Activated T-cell treated with anti-CD3 and anti-CD28 coated beads, Interleukin-2, amount 50 U/mL, for 48 hours (primary cell): ENCODE results near the gene LRRN3.

Experiments used
- DNase-seq, 2 experiments: peaks; one replicate each; pipeline ENCODE4 v3.0.0-alpha.2; 2020

Gene LRRN3

GRCh38 chr7:111108000-111108399 is 17.1 kb downstream of the LRRN3 start:
- DNase-seq: no peak

- no peak for DNase-seq
These were observed 17.6 kb downstream of the LRRN3 start for GRCh38 chr7:111108496-111108895.

DNA sequence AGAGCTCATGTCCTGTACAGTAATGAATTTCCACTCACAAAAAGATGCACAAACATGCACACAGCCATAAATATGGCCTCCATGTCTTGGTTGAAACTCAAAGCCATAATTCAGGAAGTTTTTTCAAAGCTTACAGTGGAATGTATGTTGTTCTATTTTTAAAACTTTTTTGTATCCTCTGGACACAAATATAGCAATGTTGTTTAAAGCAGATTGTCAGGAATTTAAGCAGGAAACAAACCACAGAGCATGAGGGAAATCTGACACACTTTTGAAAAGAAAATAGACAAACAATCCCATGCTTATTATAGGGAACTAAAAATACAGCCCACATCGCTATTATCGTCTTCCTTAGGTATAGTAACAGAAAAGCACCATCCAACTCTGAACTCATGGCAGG is 21.5 kb downstream of the LRRN3 start:
- DNase-seq: no peak

DNA sequence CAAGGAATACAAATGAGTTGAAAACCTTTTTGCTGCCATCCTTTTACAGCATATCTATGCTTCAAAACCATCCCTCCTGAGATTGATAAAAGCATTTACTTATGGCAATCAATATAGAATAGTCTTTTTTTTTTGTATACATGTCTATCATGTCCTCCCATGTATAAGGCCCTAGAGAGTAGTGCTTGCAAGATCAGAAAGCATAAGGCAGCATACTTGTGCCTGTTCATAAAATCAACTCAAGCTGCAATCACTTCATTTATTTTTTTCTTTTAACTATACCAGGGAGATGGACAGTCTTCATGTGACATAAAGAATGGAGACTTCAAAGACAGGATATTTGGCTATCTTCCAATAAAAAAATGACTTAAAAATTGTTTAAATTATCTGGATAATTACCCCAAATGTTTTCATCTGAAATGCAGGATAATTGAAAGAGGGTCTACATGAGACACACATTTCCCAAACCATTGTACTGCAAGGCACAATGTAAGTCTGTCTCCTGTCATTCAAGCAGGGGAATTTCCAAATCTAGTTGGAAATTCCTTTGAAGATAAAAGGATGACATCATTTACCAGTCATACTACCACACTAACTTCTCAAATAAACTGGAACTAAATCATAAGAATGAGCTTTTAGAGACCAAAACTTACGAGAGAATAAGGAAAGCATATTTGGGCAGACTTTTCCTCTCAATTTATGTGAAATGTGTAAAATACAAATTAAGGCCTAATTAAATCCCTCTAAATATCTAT is 22.5 kb downstream of the LRRN3 start:
- no peak for DNase-seq

DNA sequence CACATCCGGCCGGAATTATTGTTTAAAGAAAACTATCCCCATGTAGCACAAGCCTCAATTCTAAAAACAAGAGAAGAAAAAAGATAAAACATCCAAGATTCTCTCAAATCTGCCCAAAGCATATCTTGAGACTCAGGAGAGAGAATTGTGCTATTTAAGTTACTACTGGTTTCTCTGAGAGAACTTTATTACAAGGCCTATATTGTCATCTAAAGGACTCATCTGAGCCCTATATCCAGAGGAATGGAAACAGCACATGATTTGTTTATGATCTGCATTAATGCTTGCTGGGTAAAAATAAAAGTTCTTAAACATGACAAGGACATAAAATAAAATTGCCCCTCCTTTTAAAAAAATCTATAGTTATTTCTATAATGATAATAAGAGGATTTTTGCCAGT is 25.0 kb downstream of the LRRN3 start:
- no peak for DNase-seq

DNA sequence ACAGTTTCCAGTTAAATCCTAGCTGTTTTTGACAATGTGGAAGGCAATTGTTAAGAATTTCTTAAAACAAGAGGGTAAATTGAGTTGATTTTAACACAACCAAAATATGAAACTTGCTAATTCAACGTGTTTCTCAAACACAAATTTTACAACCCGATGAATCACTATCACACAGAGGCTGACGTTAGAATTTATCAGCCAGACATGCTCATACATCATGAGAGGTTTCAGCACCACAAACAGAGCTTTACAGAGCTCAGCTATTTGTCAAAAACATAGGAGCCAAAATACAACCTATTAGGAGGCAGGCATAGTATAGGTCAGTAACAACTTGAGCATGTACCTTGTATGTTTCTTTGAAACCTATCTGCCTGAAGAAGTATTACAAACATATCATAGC is 36.1 kb downstream of the LRRN3 start:
- DNase-seq: no peak

- no peak for DNase-seq
These were observed 38.5 kb downstream of the LRRN3 start for GRCh38 chr7:111129435-111129834.

GRCh38 chr7:111132833-111133232 is 41.9 kb downstream of the LRRN3 start:
- DNase-seq: no peak

GRCh38 chr7:111137296-111138192 is 46.6 kb downstream of the LRRN3 start:
- peak; percentile 67 to 69 for DNase-seq

DNA sequence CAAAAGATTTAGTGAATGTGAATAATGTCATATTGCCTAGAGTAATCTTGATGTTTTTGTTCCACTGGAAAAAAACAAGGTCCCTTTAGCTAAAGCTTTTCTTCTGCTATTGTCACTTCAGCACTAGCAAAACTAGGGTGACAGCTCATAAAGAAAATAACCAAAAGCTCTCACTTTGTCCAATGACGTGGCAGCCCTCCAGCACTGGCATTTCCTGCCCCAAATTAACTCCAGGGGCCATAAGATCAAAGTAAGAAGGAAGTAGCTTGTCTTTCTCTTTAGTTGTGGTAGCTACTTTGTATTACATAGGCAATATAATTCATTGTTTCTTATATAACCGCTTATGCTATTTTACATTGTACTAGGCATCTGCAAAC is 47.3 kb downstream of the LRRN3 start:
- peak; percentile 70 to 74 for DNase-seq

GRCh38 chr7:111138586-111138985 is 47.7 kb downstream of the LRRN3 start:
- no peak for DNase-seq

DNA sequence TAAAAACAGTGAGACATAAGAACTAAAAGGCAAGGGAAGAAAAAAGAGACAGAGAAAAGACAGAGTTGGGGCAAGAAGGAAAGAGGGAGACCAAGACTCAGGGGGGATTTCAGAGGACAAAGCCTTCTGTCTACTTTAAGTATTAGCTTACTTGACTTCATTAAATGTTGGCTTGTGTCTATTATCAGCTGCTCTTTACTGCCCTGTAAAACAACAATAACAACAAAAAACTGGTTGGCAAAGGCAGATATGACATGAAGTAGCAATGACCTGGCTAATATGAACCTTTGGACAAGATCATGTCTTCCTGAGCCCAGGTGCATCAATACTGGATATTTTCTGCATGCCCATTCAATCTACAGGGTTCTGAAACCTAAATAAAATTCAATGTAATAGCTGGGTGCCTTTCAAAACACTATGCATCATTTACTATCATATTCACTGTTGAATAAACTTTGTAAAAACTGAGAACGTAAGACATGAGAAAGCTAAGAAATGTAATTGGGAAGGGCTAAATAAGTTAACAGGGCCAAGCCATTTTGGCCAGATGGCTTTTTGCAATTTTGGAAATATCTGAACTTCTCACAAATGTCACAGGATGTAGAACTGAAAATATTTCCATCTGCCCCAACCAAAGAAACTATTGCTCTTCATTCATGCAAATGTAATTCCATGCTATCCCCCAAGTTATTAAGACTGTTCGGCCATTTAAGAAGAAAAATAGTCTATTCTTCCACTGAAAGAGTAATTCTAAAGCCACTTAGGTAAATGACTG is 49.4 kb downstream of the LRRN3 start:
- no peak for DNase-seq

- no peak for DNase-seq
These were observed 54.5 kb downstream of the LRRN3 start for GRCh38 chr7:111145472-111145871.

- no peak for DNase-seq
These were observed 55.2 kb downstream of the LRRN3 start for GRCh38 chr7:111146136-111146535.

DNA sequence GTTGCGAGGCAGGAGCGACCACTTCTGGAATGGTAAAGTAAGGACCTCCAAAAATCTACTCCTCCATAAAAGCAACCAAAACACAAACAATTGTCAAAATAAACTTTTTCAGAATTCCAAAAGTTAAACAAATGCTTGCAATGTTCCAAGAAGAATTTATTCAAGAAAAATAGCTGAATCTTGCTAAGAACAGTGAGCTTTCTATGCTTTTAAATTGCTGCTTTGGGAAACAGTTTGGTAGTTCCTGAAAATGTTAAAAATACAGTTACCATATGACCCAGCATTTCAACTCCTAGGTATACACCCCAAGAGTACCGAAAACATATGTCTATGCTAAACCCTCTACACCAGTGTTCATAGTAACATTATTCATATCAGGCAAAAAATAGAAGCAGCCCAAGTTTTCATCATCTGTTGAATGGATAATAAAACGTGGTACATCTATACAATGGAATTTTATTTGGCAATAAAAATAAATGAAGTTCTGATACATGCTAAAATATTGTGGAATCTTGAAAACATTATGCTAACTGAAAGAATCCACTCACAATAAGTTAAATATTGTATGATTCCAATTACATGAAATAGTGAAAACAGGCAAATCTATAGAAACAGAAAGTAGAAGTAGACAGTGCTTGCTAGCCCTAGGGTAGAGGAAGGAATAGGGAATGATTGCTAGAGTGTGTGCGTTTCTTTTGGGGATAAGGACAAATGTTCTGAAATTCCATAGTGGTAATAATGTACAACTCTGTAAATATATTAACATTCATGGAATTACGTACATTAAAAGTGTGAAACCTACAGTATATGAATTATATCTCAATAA is 57.0 kb downstream of the LRRN3 start:
- DNase-seq: no peak

DNA sequence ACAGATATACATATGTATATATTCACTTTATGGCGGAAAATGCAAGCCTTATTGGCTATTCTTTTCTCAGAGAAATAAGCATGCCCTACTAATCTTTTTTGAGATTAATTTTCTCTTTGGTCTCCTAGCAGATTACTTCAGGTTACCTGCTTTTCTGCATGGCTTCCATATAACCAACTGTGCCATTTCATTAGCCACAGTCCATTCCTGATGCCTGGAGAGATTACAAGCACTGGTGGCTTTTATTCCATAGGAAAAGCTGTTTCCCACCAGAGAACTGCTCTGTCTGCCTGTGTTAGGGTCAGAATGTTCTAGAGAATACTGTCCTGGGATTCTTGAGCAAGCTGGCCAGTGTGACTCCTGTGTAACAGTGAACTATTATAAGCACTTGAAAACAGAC is 59.8 kb downstream of the LRRN3 start:
- DNase-seq: no peak

DNA sequence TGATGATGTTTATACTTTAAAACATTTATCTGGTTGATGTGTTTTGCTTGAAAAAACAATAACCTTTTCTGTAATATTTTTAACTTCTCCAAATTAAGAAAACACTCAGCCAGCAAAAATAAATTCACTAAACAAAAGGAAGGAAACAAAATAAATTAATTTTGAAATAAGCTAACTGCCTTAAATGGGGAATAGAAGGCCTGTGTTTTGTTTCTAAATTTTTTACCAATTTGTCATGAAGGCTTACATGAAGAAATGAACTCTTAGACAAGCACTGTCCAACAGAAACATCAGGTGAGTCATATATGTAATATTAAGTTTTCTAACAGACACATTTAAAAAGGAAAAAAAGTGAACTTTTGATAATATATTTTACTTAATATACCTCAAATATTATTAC is 68.5 kb downstream of the LRRN3 start:
- no peak for DNase-seq

- no peak for DNase-seq
These were observed 69.4 kb downstream of the LRRN3 start for GRCh38 chr7:111160297-111160696.

GRCh38 chr7:111162692-111163091 is 71.8 kb downstream of the LRRN3 start:
- no peak for DNase-seq

GRCh38 chr7:111164442-111164841 is 73.5 kb downstream of the LRRN3 start:
- DNase-seq: no peak

GRCh38 chr7:111168182-111168581 is 77.3 kb downstream of the LRRN3 start:
- no peak for DNase-seq

GRCh38 chr7:111172564-111173257 is 81.8 kb downstream of the LRRN3 start:
- no peak for DNase-seq
